ENCODE results near the gene ZFYVE9. TPM values are rescaled to one million over a fixed set of nuclear protein-coding genes. Genes with fewer than 3 reads are reported as not detected.

The ZFYVE9 gene
- polyA plus RNA-seq, 3 donors, result 0.09 TPM; not detected in 2

DNA sequence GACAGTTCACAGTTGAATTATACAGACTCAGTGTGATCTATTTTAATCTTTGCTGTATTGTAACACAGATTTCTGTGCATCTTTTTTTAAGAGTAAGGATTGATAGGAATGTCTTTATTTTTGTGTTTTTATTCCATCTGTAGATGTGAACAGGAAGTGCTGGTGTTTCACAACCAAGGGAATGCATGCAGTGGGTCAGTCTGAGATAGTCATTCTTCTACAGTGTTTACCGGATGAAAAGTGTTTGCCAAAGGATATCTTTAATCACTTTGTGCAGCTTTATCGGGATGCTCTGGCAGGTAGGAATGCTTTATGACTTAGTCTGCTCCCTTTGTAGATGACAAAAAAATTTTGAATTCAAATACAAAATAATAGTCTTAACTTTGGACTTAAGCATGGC lies 139.6 kb downstream of the ZFYVE9 start:
- WGBS (ENCODE audit: insufficient coverage), result no CpG with 5 or more reads among the region's 2 CpGs
- H3K4me2 ChIP-seq (replicated peaks; ENCODE audit: extremely low read depth, low read length, poor library complexity, severe bottlenecking), result no peak overlapping the region
- H3K27me3 Mint-ChIP-seq (ENCODE audit: low read depth in 3 of 3), result peaks cover 3 to 11% (median 5%) of the 10 kb centered on the region in 3 donors
- H3K4me3 Mint-ChIP-seq, result no peak overlapping the region
- H3K9me3 ChIP-seq (replicated peaks in 1 of 2; ENCODE audit: control insufficient read depth in 1 of 2, insufficient read depth in 1 of 2, low read length in 2 of 2), result no peaks in the 10 kb centered on the region
- no peak overlapping the region for H3K9ac ChIP-seq (ENCODE audit: insufficient read depth, low read length, poor library complexity, severe bottlenecking)
- intact Hi-C loops (cut with micrococcal nuclease), result no loop called here
- peaks cover 0 to 4% (median 0%) of the 10 kb centered on the region in 7 donors for H3K9me3 Mint-ChIP-seq
- H3K4me1 ChIP-seq (ENCODE audit: control insufficient read depth in 1 of 2, insufficient read depth in 2 of 2, low read length in 2 of 2), result no peaks in the 10 kb centered on the region
- H3K27ac Mint-ChIP-seq, result no peak overlapping the region
- no peaks in the 10 kb centered on the region for H3K4me1 Mint-ChIP-seq
- DNase-seq, result no peak
- no peak for TF ChIP-seq CTCF (IDR thresholded peaks at IDR 0.05)
- no peak overlapping the region for H3K27ac ChIP-seq (ENCODE audit: low read depth in 1 of 2, low read length in 2 of 2)
- H3K27me3 ChIP-seq (ENCODE audit: control insufficient read depth in 2 of 2, insufficient read depth in 2 of 2, low read length in 2 of 2), result no peaks in the 10 kb centered on the region
- H3K36me3 ChIP-seq (replicated peaks in 1 of 2; ENCODE audit: control insufficient read depth in 1 of 2, insufficient read depth in 2 of 2, low read length in 2 of 2), result no peaks in the 10 kb centered on the region
- H3K36me3 Mint-ChIP-seq, result no peaks in the 10 kb centered on the region
- no peaks in the 10 kb centered on the region for H4K20me1 ChIP-seq (ENCODE audit: insufficient read depth, low read length)
- no peak overlapping the region for H3K4me3 ChIP-seq (replicated peaks in 1 of 3; ENCODE audit: low read depth in 2 of 3, low read length in 3 of 3)
- H3K79me2 ChIP-seq (ENCODE audit: insufficient read depth, low read length), result no peaks in the 10 kb centered on the region
- no peak overlapping the region for H2AFZ ChIP-seq (ENCODE audit: insufficient read depth, low read depth, low read length, poor library complexity, severe bottlenecking)

- H3K4me1 ChIP-seq (ENCODE audit: control insufficient read depth in 1 of 2, insufficient read depth in 2 of 2, low read length in 2 of 2), result no peaks in the 10 kb centered on the region
- TF ChIP-seq CTCF (IDR thresholded peaks at IDR 0.05), result no peak
- H3K27ac Mint-ChIP-seq, result no peak overlapping the region
- H3K4me3 ChIP-seq (replicated peaks in 1 of 3; ENCODE audit: low read depth in 2 of 3, low read length in 3 of 3), result no peak overlapping the region
- H3K9me3 ChIP-seq (replicated peaks in 1 of 2; ENCODE audit: control insufficient read depth in 1 of 2, insufficient read depth in 1 of 2, low read length in 2 of 2), result no peaks in the 10 kb centered on the region
- peaks cover 0 to 4% (median 0%) of the 10 kb centered on the region in 7 donors for H3K9me3 Mint-ChIP-seq
- H3K4me3 Mint-ChIP-seq, result no peak overlapping the region
- WGBS (ENCODE audit: insufficient coverage), result 90% methylated on average over 3 of the region's 3 CpGs
- no peak overlapping the region for H3K4me2 ChIP-seq (replicated peaks; ENCODE audit: extremely low read depth, low read length, poor library complexity, severe bottlenecking)
- no peak overlapping the region for H3K9ac ChIP-seq (ENCODE audit: insufficient read depth, low read length, poor library complexity, severe bottlenecking)
- DNase-seq, result no peak
- H3K36me3 ChIP-seq (replicated peaks in 1 of 2; ENCODE audit: control insufficient read depth in 1 of 2, insufficient read depth in 2 of 2, low read length in 2 of 2), result no peaks in the 10 kb centered on the region
- H3K27me3 ChIP-seq (ENCODE audit: control insufficient read depth in 2 of 2, insufficient read depth in 2 of 2, low read length in 2 of 2), result peaks cover 0 to 3% of the 10 kb centered on the region in 2 donors
- no peaks in the 10 kb centered on the region for H3K4me1 Mint-ChIP-seq
- no peak overlapping the region for H3K27ac ChIP-seq (ENCODE audit: low read depth in 1 of 2, low read length in 2 of 2)
- H2AFZ ChIP-seq (ENCODE audit: insufficient read depth, low read depth, low read length, poor library complexity, severe bottlenecking), result no peak overlapping the region
- no peaks in the 10 kb centered on the region for H4K20me1 ChIP-seq (ENCODE audit: insufficient read depth, low read length)
- intact Hi-C loops (cut with micrococcal nuclease), result no loop called here
- no peaks in the 10 kb centered on the region for H3K36me3 Mint-ChIP-seq
- H3K79me2 ChIP-seq (ENCODE audit: insufficient read depth, low read length), result no peaks in the 10 kb centered on the region
- H3K27me3 Mint-ChIP-seq (ENCODE audit: low read depth in 3 of 3), result peaks cover 2 to 3% (median 2%) of the 10 kb centered on the region in 3 donors
Observed at GRCh38 chr1:52288286-52288685, 146.4 kb downstream of the ZFYVE9 start.
